K562 (cell line): ENCODE data around the gene COA7. TPM values are rescaled to one million over a fixed set of nuclear protein-coding genes. Genes with fewer than 3 reads are reported as not detected.

Experiments used
- ARID1B ChIP-seq: fragments of 450-650 bp; IDR thresholded peaks from 2 replicates; pipeline ENCODE4 v1.6.1; 2016; ENCODE audit warnings: antibody characterized with exemption, mild to moderate bottlenecking, inconsistent platforms
- CBFA2T3 ChIP-seq: fragments of 450-650 bp; IDR thresholded peaks from 2 replicates; pipeline ENCODE4 v1.6.1; 2017
- CREBBP ChIP-seq: IDR thresholded peaks from one replicate; pipeline ENCODE4 v1.6.1; 2012; ENCODE audit warnings: low read depth, mild to moderate bottlenecking, control low read depth, inconsistent platforms, low read length
- DMBX1 ChIP-seq: fragments of 250-450 bp; sonication (Bioruptor Pico); IDR thresholded peaks from 2 replicates; pipeline ENCODE4 v1.8.0; 2022; ENCODE audit warnings: inconsistent platforms, mild to moderate bottlenecking, moderate library complexity, borderline replicate concordance
- IFI16 ChIP-seq: fragments of 250-450 bp; sonication (Bioruptor Pico); IDR thresholded peaks from 2 replicates; pipeline ENCODE4 v2.1.2; 2022; ENCODE audit warnings: mild to moderate bottlenecking, inconsistent platforms
- IRF1 ChIP-seq: sonication (generic); formaldehyde crosslinking; IDR thresholded peaks from 2 replicates; pipeline ENCODE4 v1.8.0; 2022; ENCODE audit warnings: missing genetic modification reagents, mild to moderate bottlenecking, borderline replicate concordance
- MBD2 ChIP-seq: sonication (generic); IDR thresholded peaks from 2 replicates; pipeline ENCODE4 v1.6.1; 2016; ENCODE audit warnings: low read depth, borderline replicate concordance
- MXD1 ChIP-seq: fragments of 250-450 bp; sonication (Bioruptor Pico); IDR thresholded peaks from 2 replicates; pipeline ENCODE4 v1.8.0; 2021; ENCODE audit warnings: borderline replicate concordance, mild to moderate bottlenecking, moderate library complexity; ENCODE audit not compliant: poor library complexity, severe bottlenecking
- PBX2 ChIP-seq, 2 experiments: IDR thresholded peaks in 1 of 2; conservative IDR thresholded peaks in 1 of 2; 2 replicates each; pipeline ENCODE4 v1.6.1; 2016; ENCODE audit warnings: low read depth in 2 of 2, mild to moderate bottlenecking in 1 of 2, missing compliant biosample characterization in 1 of 2, missing genetic modification characterization in 1 of 2, moderate library complexity in 1 of 2
- RAD51 ChIP-seq: fragments of 450-650 bp; IDR thresholded peaks from 2 replicates; pipeline ENCODE4 v1.7.1; 2016; ENCODE audit warnings: low read depth, mild to moderate bottlenecking, borderline replicate concordance
- TEAD1 ChIP-seq, 2 experiments: fragments of 450-650 bp in 1 of 2; sonication (generic) in 1 of 2; formaldehyde crosslinking; IDR thresholded peaks; 2 replicates each; pipeline versions ENCODE4 v1.4.0 to v1.8.0; 2020 to 2022; ENCODE audit warnings: mild to moderate bottlenecking in 2 of 2, missing genetic modification reagents in 1 of 2
- USF1 ChIP-seq: sonication (generic); formaldehyde crosslinking; IDR thresholded peaks from 2 replicates; pipeline ENCODE4 v1.9.0; 2022; ENCODE audit warnings: mild to moderate bottlenecking, missing genetic modification reagents
- ZMIZ1 ChIP-seq, 2 experiments: fragments of 150-350 bp in 1 of 2; IDR thresholded peaks; 2 replicates each; pipeline ENCODE4 v1.6.1; 2012 to 2016; ENCODE audit warnings: low read depth in 2 of 2, low read length in 2 of 2, mild to moderate bottlenecking in 1 of 2, moderate library complexity in 1 of 2
- ZNF263 ChIP-seq: sonication (generic); formaldehyde crosslinking; IDR thresholded peaks from 2 replicates; pipeline ENCODE4 v1.8.0; 2022; ENCODE audit warnings: mild to moderate bottlenecking, missing genetic modification reagents, borderline replicate concordance
- ZNF436 ChIP-seq: fragments of 250-450, 450-650 bp; sonication (Bioruptor Pico); formaldehyde crosslinking; IDR thresholded peaks from 2 replicates; pipeline ENCODE4 v1.7.0; 2020; ENCODE audit warnings: mild to moderate bottlenecking
- ZNF584 ChIP-seq: fragments of 200-800 bp; sonication (Bioruptor generic); IDR thresholded peaks from 2 replicates; pipeline ENCODE4 v1.6.1; 2016; ENCODE audit warnings: low read depth, mild to moderate bottlenecking, missing genetic modification characterization, missing compliant biosample characterization
- polyA plus RNA-seq, 8 experiments: library from polyadenylated mRNA; depleted of rRNA in 4 of 8; stranded (reverse) in 5 of 8; unstranded in 3 of 8; fragments of >200 nt; fragmentation: Nextera tagmentation in 2 of 8; fragmentation: Illumina TruSeq in 1 of 8; extraction: Ambion mirVana in 2 of 8; extraction: Trizol in 1 of 8; gene quantifications; 2 replicates each; pipeline versions ENCODE4 v1.2.1 to v1.2.3, GENCODE V29; 2011 to 2014; ENCODE audit warnings: inconsistent platforms in 1 of 8, missing spikeins in 1 of 8
- total RNA-seq, 7 experiments: library from RNA; depleted of rRNA in 6 of 7; stranded (reverse); fragments of >200 nt in 6 of 7; fragmentation: Illumina TruSeq in 2 of 7; extraction: Trizol in 2 of 7; gene quantifications; 2 replicates each; pipeline versions ENCODE4 v1.2.1 to v1.2.3, GENCODE V29; 2011 to 2021; ENCODE audit warnings: low replicate concordance in 1 of 7

Gene COA7
- total and polyA plus RNA-seq, 9 of the 15 experiments (the other 6 are each of a cell fraction or from before 2014, with no cell fraction given) = 19.4 to 82.8 (median 51.0) TPM

- TF ChIP-seq ZNF584 (peak; percentile 82; the same call in 1 of the 2 replicates), DMBX1 (CRISPR knock-in tag) (peak; percentile 27; the same call in 1 of the 2 replicates), IFI16 (CRISPR knock-in tag) (peak; percentile 63; the same call in 1 of the 2 replicates), ZMIZ1 (IDR thresholded peaks at IDR 0.05; ENCODE audit: low read depth in 2 of 2, low read length in 2 of 2) (0 out of 4 replicates have a peak, but pooled peaks of 1 of the 2 experiments have one; percentile 50), ZNF436 (CRISPR knock-in tag) (0 out of 2 replicates have a peak, but pooled peaks have one; percentile 14), IRF1 (CRISPR knock-in tag) (0 out of 2 replicates have a peak, but pooled peaks have one; percentile 84), USF1 (peak; percentile 96), MXD1 (CRISPR knock-in tag) (peak; percentile 73), TEAD1 (CRISPR knock-in tag; IDR thresholded peaks at IDR 0.05) (peak in 1 of 2 experiments; percentile 72; a peak in 2 of 4 replicates), MBD2 (peak; percentile 36; the same call in 1 of the 2 replicates), PBX2 (CRISPR knock-in tag; IDR thresholded peaks at IDR 0.05; ENCODE audit: low read depth) (no peak), PBX2 (tag; conservative IDR thresholded peaks at IDR 0.05; ENCODE audit: low read depth) (no peak), CREBBP (no peak), ZNF263 (CRISPR knock-in tag) (peak; percentile 68), ARID1B (peak; percentile 33), RAD51 (peak; percentile 97), CBFA2T3 (peak; percentile 25)
Measured at GRCh38 chr1:52697795-52698674, at the start of gene COA7 (continued).
